GM21576 (cell line): ENCODE results near the gene CS.
"Not testable (repeated sequence)": the region's sequence is repeated elsewhere in the genome, so short reads cannot be mapped to it uniquely, and the experiment has no call there.

Experiments
- ATAC-seq: cut with Tn5 transposase; IDR thresholded peaks from one replicate; pipeline ENCODE4 v1.9.1; 2021; ENCODE audit warnings: mild to moderate bottlenecking, moderate library complexity; ENCODE audit not compliant: unreplicated experiment

The CS gene

GRCh38 chr12:56321610-56322009, 21.5 kb upstream of the CS start:
- not testable (repeated sequence) for ATAC-seq

DNA sequence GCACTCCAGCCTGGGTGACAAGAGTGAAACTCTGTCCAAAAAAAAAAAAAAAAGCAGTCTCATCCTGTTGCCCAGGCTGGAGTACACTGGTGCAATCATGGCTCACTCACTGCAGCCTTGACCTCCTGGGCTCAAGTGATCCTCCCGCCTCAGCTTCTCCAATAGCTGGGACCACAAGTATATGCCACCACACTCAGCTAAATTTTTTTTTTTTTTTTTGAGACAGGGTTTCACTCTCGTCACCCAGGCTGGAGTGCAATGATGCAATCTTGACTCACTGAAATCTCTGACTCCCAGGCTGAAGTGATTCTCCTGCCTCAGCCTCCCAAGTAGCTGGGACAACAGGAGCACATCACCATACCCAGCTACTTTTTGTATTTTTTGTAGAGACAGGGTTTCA, 20.9 kb upstream of the CS start:
- no peak for ATAC-seq

DNA sequence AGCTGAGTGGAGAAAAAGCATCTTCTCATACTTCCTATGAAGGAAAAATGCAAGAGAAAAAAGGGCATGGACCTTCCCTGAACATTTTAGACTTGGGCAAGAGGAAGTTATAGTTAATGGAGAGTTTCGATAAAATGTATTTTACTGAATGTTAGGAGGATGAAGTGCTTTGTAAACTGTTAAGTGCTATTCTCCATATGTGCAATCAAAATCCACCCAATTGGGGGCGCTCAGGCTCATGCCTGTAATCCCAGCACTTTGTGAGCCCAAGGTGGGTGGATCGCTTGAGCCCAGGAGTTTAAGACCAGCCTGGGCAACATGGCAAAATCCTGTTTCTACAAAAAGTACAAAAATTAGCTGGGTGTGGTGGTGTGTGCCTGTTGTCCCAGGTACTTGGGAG, 17.5 kb upstream of the CS start:
- ATAC-seq, result no peak

GRCh38 chr12:56315622-56316473, 15.7 kb upstream of the CS start, which contains the start of gene CNPY2:
Gene CNPY2, minus strand, starts transcription at chr12:56315988. Its CDS starts 771 bp downstream, at chr12:56315217.
- ATAC-seq, result peak; percentile 88

DNA sequence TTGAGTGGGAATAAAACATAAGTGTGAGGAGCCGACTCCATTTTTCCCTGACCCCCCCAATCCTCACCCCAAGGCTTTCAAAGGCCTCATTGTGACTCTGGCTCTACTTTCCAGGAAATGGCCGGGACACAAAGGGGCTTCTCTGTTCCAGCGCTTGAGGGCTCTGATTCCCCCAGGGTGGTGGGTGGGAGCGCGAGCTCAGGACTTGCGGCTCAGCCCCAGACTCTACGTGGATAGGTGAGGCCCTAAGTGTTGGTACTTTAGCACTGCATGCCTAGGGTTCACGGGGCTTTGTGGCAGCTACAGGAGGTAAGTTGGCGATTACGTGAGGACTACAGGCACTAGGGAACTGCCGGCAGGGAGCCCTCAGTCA, 15.1 kb upstream of the CS start:
- no peak for ATAC-seq

GRCh38 chr12:56311003-56311402, 10.9 kb upstream of the CS start:
- ATAC-seq, result no peak

DNA sequence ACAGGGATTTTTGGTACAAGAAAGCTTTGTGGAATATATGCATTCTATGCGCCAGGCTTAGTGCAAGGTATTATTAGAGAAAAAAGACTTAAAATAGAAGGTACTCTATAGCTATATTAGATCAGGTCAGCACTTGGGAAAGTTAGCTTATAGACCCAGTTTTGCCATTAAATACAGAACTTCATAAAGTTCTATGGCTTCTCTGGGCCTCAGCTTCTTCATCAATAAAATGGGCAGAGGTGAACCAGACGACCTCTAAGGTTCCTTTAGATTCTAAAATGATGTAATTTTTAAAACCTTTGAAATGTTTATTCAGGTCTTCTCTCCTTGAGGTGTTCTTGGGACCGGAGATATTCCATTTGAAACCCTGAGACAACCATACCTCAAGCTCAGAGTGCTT, 8.6 kb upstream of the CS start:
- ATAC-seq, result no peak

DNA sequence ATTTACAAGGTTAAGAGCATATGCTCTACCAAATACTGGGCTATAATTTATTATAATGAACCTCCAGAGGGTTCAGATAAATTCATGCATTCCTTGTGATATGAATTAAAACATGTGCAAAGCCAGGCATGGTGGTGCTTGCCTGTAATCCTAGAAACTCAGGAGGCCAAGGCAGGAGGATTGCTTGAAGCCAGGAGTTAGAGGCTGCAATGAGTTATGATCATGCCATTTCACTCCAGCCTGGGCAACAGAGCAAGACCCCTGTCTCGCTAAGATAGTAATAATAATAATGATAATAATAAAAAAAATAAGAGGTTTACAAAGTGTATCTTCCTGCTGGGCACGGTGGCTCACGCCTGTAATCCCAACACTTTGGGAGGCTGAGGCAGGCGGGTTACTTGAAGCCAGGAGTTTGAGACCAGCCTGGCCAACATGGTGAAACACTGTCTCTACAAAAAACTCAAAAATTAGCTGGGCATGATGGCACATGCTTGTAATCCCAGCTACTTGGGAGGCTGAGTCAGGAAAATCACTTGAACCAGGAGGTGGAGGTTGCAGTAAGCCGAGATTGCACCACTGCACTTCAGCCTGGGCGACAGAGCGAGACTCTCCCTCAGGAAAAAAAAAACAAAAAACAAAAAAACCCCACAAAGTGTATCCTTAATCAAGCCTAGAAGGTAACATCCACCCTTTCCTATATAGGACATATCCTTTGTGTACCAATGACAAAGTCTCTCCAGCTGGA, 7.3 kb upstream of the CS start:
- no peak for ATAC-seq

DNA sequence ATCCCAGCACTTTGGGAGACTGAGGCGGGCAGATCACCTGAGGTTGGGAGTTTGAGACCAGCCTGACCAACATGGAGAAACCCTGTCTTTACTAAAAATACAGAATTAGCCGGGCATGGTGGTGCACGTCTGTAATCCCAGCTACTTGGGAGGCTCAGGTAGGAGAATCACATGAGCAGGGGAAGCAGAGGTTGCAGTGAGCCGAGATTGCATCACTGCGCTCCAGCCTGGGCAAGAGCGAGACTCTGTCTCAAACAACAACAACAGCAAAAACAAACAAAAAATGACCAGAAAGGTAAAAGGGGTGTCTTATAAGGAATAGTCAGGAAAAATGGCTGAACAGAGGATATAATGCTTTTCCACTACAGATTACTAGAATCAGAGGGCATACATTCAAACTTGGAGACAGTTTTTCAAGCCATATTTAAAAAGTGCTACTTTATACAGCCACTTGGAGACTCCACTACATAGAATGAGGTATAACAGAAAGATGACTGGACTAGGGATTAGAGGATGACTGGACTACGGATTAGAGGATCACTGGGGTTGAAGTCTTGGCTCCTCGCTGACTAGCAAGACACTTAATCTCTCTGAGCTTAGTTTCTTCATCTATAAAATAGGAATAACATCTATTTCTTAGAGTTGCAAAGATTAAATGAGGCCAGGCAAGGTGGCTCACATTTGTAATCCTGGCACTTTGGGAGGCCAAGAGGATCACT, 4.9 kb upstream of the CS start:
- ATAC-seq, result no peak

GRCh38 chr12:56304276-56304675, 4.1 kb upstream of the CS start:
- ATAC-seq, result no peak

- ATAC-seq, result no peak
Observed at GRCh38 chr12:56300644-56301464, 724 bp upstream of the CS start.

GRCh38 chr12:56299308-56299852, 750 bp downstream of the CS start:
- peak; percentile 3 for ATAC-seq

- ATAC-seq, result no peak
Observed at GRCh38 chr12:56298828-56299227, 1.3 kb downstream of the CS start.

DNA sequence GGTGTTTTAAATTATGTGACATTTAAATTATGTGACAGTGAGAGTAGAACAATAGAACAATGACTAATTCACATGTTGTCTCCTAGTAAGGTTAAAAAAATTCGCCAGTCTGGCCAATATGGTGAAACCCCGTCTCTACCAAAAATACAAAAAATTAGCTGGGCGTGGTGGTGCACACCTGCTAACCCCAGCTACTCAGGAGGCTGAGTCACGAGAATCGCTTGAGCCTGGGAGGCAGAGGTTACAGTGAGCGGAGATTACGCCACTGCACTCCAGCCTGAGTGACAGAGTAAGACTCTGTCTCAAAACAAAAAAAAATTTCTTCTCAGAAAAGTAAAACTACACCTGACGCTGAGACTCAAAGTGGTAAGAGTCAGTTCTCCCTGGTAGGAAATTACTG, 2.7 kb downstream of the CS start:
- no peak for ATAC-seq

DNA sequence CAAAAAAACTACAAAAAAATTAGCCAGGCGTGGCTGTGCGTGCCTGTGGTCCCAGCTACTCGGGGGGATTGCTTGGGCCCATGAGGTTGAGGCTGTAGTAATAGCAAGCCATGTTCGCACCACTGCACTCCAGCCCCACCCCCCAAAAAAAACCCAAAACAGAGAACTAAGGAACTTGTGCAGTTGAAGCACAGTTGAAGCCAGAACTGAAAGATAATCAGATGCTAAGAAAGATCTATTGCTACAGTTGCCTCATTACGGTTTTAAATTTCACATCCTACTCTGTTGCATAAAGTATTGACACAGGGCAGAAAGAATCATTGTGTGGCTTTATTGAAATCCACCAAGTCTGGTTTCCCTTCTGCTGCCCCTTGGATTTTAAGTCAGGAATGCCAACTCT, 3.8 kb downstream of the CS start:
- ATAC-seq, result no peak

- no peak for ATAC-seq
Observed at GRCh38 chr12:56293795-56294194, 6.3 kb downstream of the CS start.

GRCh38 chr12:56288705-56289387, 11.3 kb downstream of the CS start:
- ATAC-seq, result no peak

GRCh38 chr12:56286044-56286830, 13.9 kb downstream of the CS start:
- no peak for ATAC-seq

DNA sequence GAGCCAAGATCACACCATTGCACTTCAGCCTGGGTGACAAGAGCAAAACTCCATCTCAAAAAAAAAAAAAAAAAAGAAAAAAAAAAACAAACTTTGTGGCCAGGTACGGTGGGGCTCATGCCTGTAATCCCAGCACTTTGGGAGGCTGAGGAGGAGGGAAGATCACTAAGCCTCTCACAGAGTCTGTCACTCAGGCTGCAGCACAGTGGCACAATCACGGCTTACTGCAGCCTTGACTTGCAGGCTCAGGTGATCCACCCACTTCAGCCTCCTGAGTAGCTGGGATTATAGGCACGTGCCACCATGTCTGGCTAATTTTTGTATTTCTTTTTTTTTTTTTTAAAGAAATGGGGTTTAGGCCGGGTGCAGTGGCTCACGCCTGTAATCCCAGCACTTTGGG, 15.9 kb downstream of the CS start:
- ATAC-seq, result not testable (repeated sequence)
